Activated CD8-positive, alpha-beta memory T cell treated with anti-CD3 and anti-CD28 coated beads, Interleukin-2, amount 10 ng/mL, durations not matched to agents 7 days and 5 days (primary cell): ENCODE measurements around the gene HNRNPUL1. TPM values are rescaled to one million over a fixed set of nuclear protein-coding genes. Genes with fewer than 3 reads are reported as not detected.

ENCODE experiments used
- ATAC-seq: fragments of 150-1000 bp; cut with Tn5 transposase; one replicate; pipeline ENCODE4 v1.10.0; 2021; ENCODE audit warnings: moderate library complexity
- CTCF ChIA-PET: fragments of 350-600 bp; sonication (Branson Sonifier 250); formaldehyde crosslinking; loops from one replicate; lab custom pipeline; 2021; ENCODE audit warnings: antibody characterized with exemption; lab: Charles Lee
- DNase-seq: peaks from one replicate; pipeline ENCODE4 v3.0.0-alpha.2; 2020
- H3K27ac Mint-ChIP-seq: one replicate; pipeline ENCODE4 v1.8.0; 2021; ENCODE audit warnings: mild to moderate bottlenecking, mixed read lengths
- H3K27me3 Mint-ChIP-seq: one replicate; pipeline ENCODE4 v1.8.0; 2021; ENCODE audit warnings: mixed read lengths
- H3K36me3 Mint-ChIP-seq: one replicate; pipeline ENCODE4 v1.8.0; 2021; ENCODE audit warnings: mild to moderate bottlenecking, mixed read lengths
- H3K4me1 Mint-ChIP-seq: one replicate; pipeline ENCODE4 v1.8.0; 2021; ENCODE audit warnings: mixed read lengths
- H3K4me3 Mint-ChIP-seq: one replicate; pipeline ENCODE4 v1.8.0; 2021; ENCODE audit warnings: mild to moderate bottlenecking, moderate library complexity, mixed read lengths
- H3K9me3 Mint-ChIP-seq: one replicate; pipeline ENCODE4 v1.8.0; 2022; ENCODE audit warnings: low read depth, mixed read lengths
- total RNA-seq, 2 experiments: library from RNA; stranded (reverse); gene quantifications; one replicate each; pipeline ENCODE4 v1.2.3, GENCODE V29; 2021

HNRNPUL1 gene
- total RNA-seq, 2 experiments from 2014 or later: 342 to 348 TPM

DNA sequence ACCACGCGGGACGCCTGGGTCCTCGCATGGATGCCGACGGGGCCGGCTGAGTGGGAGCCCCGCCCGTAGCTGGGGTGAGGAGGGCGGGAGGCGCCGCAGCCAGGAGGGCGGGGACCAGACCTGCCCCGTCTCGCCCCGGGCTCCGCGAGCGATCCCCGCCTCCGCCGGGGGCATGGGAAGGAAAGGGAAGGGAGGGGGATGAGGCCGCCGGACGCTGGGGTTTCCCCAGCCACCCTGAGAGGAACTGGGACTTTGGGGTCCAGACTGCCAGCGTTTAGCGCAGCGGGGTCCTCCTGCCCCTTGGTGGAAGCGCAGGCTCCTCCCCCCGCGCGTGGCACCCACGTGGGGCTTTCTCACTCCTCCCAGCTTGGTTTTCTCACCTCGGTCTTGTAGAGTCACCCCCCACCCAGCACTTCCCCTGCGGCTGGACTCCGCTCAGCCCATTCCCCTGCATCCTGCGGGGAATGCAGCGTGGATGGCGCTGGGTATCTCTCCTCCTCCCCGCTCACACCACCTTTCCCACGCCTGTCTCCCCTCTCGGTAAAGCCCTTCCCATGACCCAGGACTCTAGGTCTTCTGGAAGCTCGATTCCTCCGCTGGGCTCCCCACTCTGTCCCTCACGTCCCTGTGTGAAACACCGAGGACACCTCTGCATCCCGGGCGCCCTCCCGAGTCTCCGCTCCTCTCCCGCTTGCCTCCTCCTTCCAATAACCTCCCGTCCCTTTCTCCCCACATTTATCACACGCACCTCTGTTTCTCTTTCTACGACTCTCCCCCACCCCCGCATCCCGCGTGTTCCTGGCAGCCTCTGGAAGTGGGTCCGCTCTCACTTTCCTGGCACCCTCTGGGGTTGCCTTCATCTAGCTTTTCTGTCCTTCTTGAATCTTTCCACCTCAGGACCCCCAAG, 87.4 kb downstream of the HNRNPUL1 start:
- H3K27ac Mint-ChIP-seq: peak overlapping the region; percentile 93
- H3K36me3 Mint-ChIP-seq: peaks cover 34% of the 10 kb centered on the region
- no peaks in the 10 kb centered on the region for H3K9me3 Mint-ChIP-seq
- H3K4me1 Mint-ChIP-seq: peaks cover 48% of the 10 kb centered on the region
- peak overlapping the region; percentile 99 for H3K4me3 Mint-ChIP-seq
- H3K27me3 Mint-ChIP-seq: no peaks in the 10 kb centered on the region
- ATAC-seq (peak; percentile 65), DNase-seq (peak; percentile 91)
- CTCF ChIA-PET: interaction anchor here (0.6 to 3.2 kb wide), 19 partner anchors 7 to 534 kb away, joined by 3 to 51 read pairs (median 5); partner anchors contain the start of genes B3GNT8 and B9D2

GRCh38 chr19:41352279-41352608, 88.1 kb downstream of the HNRNPUL1 start:
- H3K4me3 Mint-ChIP-seq: peak overlapping the region; percentile 99
- CTCF ChIA-PET: interaction anchor here (0.7 to 3.2 kb wide), 17 partner anchors 8 to 148 kb away, joined by 3 to 51 read pairs (median 5); partner anchors contain the start of genes B3GNT8 and B9D2

DNA sequence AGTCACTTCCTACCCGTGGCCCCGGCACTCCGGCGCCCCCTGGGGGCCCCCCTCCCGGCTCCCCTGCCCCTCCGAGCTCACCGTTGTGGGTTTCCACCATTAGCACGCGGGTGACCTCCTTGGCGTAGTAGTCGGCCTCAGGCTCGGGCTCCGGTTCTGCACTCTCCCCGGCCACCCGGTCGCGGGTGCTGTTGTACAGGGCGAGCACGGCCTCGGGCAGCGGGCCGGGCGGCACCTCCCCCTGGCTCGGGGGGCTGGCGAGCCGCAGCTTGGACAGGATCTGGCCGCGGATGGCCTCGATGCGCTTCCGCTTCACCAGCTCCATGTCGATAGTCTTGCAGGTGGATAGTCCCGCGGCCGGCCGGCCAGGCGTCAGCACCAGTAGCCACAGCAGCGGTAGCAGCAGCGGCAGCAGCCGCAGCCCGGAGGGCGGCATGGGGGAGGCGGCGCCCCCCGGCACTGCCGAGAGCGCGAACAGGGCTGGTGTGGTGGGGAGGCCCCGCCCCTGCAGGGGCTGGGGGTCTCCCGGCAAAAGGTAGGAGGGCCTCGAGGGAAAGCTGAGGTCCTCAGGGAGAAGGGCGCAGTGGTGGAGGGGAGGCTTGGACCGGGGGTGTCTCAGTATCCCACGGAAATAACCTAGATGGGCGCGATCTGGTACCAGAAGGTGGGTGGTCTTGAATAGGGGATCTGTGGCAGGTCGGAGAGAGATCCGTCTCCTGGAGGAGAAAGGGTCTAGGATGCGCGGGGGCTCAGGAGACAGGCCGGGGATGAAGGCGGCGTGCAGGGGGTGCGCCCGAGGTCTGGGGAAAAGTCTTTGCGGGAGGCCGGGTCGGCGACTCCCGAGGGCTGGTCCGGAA, 88.7 kb downstream of the HNRNPUL1 start:
- no peaks in the 10 kb centered on the region for H3K27me3 Mint-ChIP-seq

More at GRCh38 chr19:41352279-41352608, 88.1 kb downstream of the HNRNPUL1 start:
- H3K9me3 Mint-ChIP-seq: no peaks in the 10 kb centered on the region
- H3K36me3 Mint-ChIP-seq: peaks cover 33% of the 10 kb centered on the region
- ATAC-seq: no peak
- peaks cover 53% of the 10 kb centered on the region for H3K4me1 Mint-ChIP-seq
- no peak for DNase-seq
- H3K27me3 Mint-ChIP-seq: no peaks in the 10 kb centered on the region
- H3K27ac Mint-ChIP-seq: peak overlapping the region; percentile 93

GRCh38 chr19:41353466-41354342, 89.5 kb downstream of the HNRNPUL1 start, which contains the start of gene TGFB1:
TSS of gene TGFB1 (minus strand) at chr19:41353922. CDS start at chr19:41353044, 878 bp downstream.
- DNase-seq (peak; percentile 95), ATAC-seq (peak; percentile 58)
- H3K4me3 Mint-ChIP-seq: peak within 1 kb of the TSS; percentile 99
- no peaks in the 10 kb centered on the region for H3K27me3 Mint-ChIP-seq
- H3K9me3 Mint-ChIP-seq: no peaks in the 10 kb centered on the region
- CTCF ChIA-PET: interaction anchor here (1.0 to 3.2 kb wide), 12 partner anchors 9 to 103 kb away, joined by 3 to 51 read pairs (median 9); partner anchors contain the start of genes B9D2 and HNRNPUL1
- H3K4me1 Mint-ChIP-seq: peaks cover 59% of the 10 kb centered on the region
- H3K27ac Mint-ChIP-seq: peak within 1 kb of the TSS; percentile 93
- H3K36me3 Mint-ChIP-seq: peaks cover 24% of the 10 kb centered on the region

More for the DNA sequence above, 88.7 kb downstream of the HNRNPUL1 start:
- Mint-ChIP-seq H3K4me3 (peak overlapping the region; percentile 99), H3K36me3 (peaks cover 30% of the 10 kb centered on the region), H3K4me1 (peaks cover 56% of the 10 kb centered on the region), H3K27ac (peak overlapping the region; percentile 93), H3K9me3 (no peaks in the 10 kb centered on the region)
- DNase-seq (peak; percentile 86), ATAC-seq (peak; percentile 18)
- CTCF ChIA-PET: interaction anchor here (0.7 to 3.2 kb wide), 18 partner anchors 9 to 149 kb away, joined by 3 to 51 read pairs (median 5); partner anchors contain the start of genes B3GNT8 and B9D2

GRCh38 chr19:41354343-41354953, 90.3 kb downstream of the HNRNPUL1 start:
- Mint-ChIP-seq H3K36me3 (peaks cover 17% of the 10 kb centered on the region), H3K4me1 (peaks cover 51% of the 10 kb centered on the region), H3K9me3 (no peaks in the 10 kb centered on the region), H3K27me3 (no peaks in the 10 kb centered on the region), H3K27ac (peak overlapping the region; percentile 88), H3K4me3 (peak overlapping the region; percentile 59)
- ATAC-seq: no peak
- peak; percentile 43 for DNase-seq
- CTCF ChIA-PET: interaction anchor here (0.9 to 4.3 kb wide), 9 partner anchors 9 to 151 kb away, joined by 3 to 17 read pairs (median 6); partner anchors contain the start of genes B9D2 and HNRNPUL1

GRCh38 chr19:41355035-41355434, 90.9 kb downstream of the HNRNPUL1 start:
- Mint-ChIP-seq H3K9me3 (no peaks in the 10 kb centered on the region), H3K4me1 (peaks cover 45% of the 10 kb centered on the region), H3K36me3 (peaks cover 12% of the 10 kb centered on the region), H3K27me3 (no peaks in the 10 kb centered on the region), H3K27ac (peak overlapping the region; percentile 76), H3K4me3 (peak overlapping the region; percentile 9)
- DNase-seq: no peak
- no peak for ATAC-seq
- CTCF ChIA-PET: interaction anchor here (0.9 to 4.3 kb wide), 11 partner anchors 9 to 151 kb away, joined by 3 to 17 read pairs (median 6); partner anchors contain the start of genes B9D2 and HNRNPUL1

- Mint-ChIP-seq H3K4me3 (no peak overlapping the region), H3K4me1 (peaks cover 43% of the 10 kb centered on the region), H3K9me3 (no peaks in the 10 kb centered on the region), H3K36me3 (peaks cover 10% of the 10 kb centered on the region), H3K27ac (peak overlapping the region; percentile 76), H3K27me3 (no peaks in the 10 kb centered on the region)
- CTCF ChIA-PET: interaction anchor here (1.0 to 4.3 kb wide), 10 partner anchors 8 to 152 kb away, joined by 3 to 17 read pairs (median 6); partner anchors contain the start of genes B9D2 and HNRNPUL1
- no peak for DNase-seq
- ATAC-seq: no peak
These were observed 91.6 kb downstream of the HNRNPUL1 start for GRCh38 chr19:41355802-41356201.

GRCh38 chr19:41356984-41357739, 93.0 kb downstream of the HNRNPUL1 start:
- Mint-ChIP-seq H3K9me3 (no peaks in the 10 kb centered on the region), H3K27ac (peak overlapping the region; percentile 89), H3K27me3 (no peaks in the 10 kb centered on the region), H3K4me3 (peak overlapping the region; percentile 7), H3K36me3 (peaks cover 7% of the 10 kb centered on the region), H3K4me1 (peaks cover 41% of the 10 kb centered on the region)
- no peak for ATAC-seq
- CTCF ChIA-PET: interaction anchor here (0.6 to 4.3 kb wide), 9 partner anchors 8 to 506 kb away, joined by 3 to 17 read pairs (median 3); partner anchors contain the start of genes B3GNT8 and HNRNPUL1
- peak; percentile 54 for DNase-seq

Other genes starting within 250 kb of the HNRNPUL1 start
- not detected for gene CYP2A13, start 175.9 kb upstream of the HNRNPUL1 start, total RNA-seq
- not detected for gene CYP2F1, start 149.9 kb upstream of the HNRNPUL1 start, total RNA-seq
- under 1 TPM in 1 of 2 experiments, not detected in 1; 0.19 TPM for gene CYP2S1, start 71.2 kb upstream of the HNRNPUL1 start, total RNA-seq
- gene AXL, start 45.1 kb upstream of the HNRNPUL1 start, total RNA-seq: under 1 TPM; 0.05 to 0.29 TPM
- gene CCDC97, start 45.8 kb downstream of the HNRNPUL1 start, total RNA-seq: 10 to 100 TPM; 42.9 to 43.5 TPM
- gene TGFB1, start 89.5 kb downstream of the HNRNPUL1 start, total RNA-seq: 100 to 1,000 TPM; 171 to 179 TPM
- gene B9D2, start 99.8 kb downstream of the HNRNPUL1 start, total RNA-seq: 1 to 10 TPM; 8.2 to 9.3 TPM
- gene TMEM91, start 112.2 kb downstream of the HNRNPUL1 start, total RNA-seq: 1 to 10 TPM; 4.8 to 6.0 TPM
- 10 to 100 TPM; 24.4 to 36.0 TPM for gene EXOSC5, start 133.0 kb downstream of the HNRNPUL1 start, total RNA-seq
- 10 to 100 TPM; 18.7 to 20.1 TPM for gene BCKDHA, start 133.4 kb downstream of the HNRNPUL1 start, total RNA-seq
- 1 to 10 TPM; 3.2 TPM for gene B3GNT8, start 163.0 kb downstream of the HNRNPUL1 start, total RNA-seq
- gene DMAC2, start 175.5 kb downstream of the HNRNPUL1 start, total RNA-seq: 10 to 100 TPM; 43.2 to 56.5 TPM
- gene ERICH4, start 178.8 kb downstream of the HNRNPUL1 start, total RNA-seq: not detected